ENCODE results near the gene BATF. TPM values are rescaled to one million over a fixed set of nuclear protein-coding genes. Genes with fewer than 3 reads are reported as not detected.

BATF gene
- total RNA-seq, 1 experiment from 2014 or later: not detected

DNA sequence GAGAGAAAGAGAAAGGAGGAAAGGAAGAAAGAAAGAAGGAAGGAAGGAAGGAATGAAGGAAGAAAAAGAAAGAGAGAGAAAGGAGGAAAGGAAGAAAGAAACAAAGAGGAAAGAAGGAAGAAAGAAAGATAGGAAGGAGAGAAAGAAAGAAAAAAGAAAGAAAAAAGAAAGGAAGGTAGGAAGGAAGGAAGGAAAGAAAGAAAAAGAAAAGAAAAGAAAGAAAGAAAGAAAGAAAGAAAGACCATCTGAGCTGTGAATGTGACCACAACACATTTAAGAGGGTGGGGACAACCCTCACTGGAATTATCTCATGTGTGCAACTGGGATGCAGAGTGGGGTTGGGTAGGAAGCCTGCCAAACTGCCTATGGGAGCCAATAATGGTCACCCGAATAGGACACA is 36.0 kb upstream of the BATF start:
- H3K4me2 ChIP-seq (ENCODE audit: low read depth, low read length, poor library complexity, severe bottlenecking): no peak overlapping the region

DNA sequence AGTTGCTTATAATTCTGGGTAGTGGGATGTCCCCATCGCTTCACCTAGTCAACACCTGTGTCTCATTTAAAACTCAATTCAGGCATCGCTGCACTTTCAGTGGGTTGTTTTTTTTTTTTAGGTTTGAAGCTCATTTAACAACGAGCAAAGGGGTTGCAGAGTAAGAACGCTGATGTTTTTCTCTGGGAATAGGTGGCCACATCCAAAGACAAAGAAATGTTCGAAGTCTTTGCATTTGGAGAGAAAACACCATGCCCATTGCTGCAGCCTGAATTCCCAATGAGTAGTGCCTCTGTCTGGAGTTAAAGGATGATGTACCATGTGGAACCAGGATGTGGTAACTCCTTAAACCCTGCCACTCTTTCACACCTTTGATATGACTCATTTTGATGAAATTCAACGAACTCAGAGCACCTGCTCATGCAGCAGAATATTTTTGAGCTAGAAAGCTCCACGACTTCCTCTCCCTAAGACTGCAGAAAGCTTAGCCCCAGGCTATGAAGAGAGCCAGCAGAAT is 35.1 kb upstream of the BATF start:
- H3K36me3 ChIP-seq (ENCODE audit: insufficient read depth, low read length): no peaks in the 10 kb centered on the region
- no peaks in the 10 kb centered on the region for H3K9me2 ChIP-seq (replicated peaks; ENCODE audit: insufficient read depth, low read length)
- 0 out of 2 replicates have a peak, but pooled peaks cover 2% of the 10 kb centered on the region for H3K27me3 ChIP-seq (ENCODE audit: low read length)
- no peak overlapping the region for H3K27ac ChIP-seq (ENCODE audit: low read length)
- H3K9ac ChIP-seq (ENCODE audit: low read length): no peak overlapping the region
- H2AFZ ChIP-seq (ENCODE audit: low read length): no peak overlapping the region
- H3K9me3 ChIP-seq (ENCODE audit: low read length): no peaks in the 10 kb centered on the region
- H3K4me2 ChIP-seq (ENCODE audit: low read depth, low read length, poor library complexity, severe bottlenecking): no peak overlapping the region
- no peaks in the 10 kb centered on the region for H3K79me2 ChIP-seq (ENCODE audit: low read length)
- no peak for DNase-seq
- peaks cover 16% of the 10 kb centered on the region for H3K4me1 ChIP-seq (ENCODE audit: low read length)
- H3K4me3 ChIP-seq (ENCODE audit: low read length): no peak overlapping the region
- H4K20me1 ChIP-seq (ENCODE audit: insufficient read depth, low read depth, low read length): peaks cover 6% of the 10 kb centered on the region; the same call in 1 of the 2 replicates

More for the DNA sequence above, 36.0 kb upstream of the BATF start:
- no peaks in the 10 kb centered on the region for H3K9me3 ChIP-seq (ENCODE audit: low read length)
- no peaks in the 10 kb centered on the region for H3K79me2 ChIP-seq (ENCODE audit: low read length)
- no peak overlapping the region for H3K9ac ChIP-seq (ENCODE audit: low read length)
- H3K27ac ChIP-seq (ENCODE audit: low read length): no peak overlapping the region
- H3K36me3 ChIP-seq (ENCODE audit: insufficient read depth, low read length): no peaks in the 10 kb centered on the region
- H4K20me1 ChIP-seq (ENCODE audit: insufficient read depth, low read depth, low read length): peaks cover 6% of the 10 kb centered on the region; the same call in 1 of the 2 replicates
- peaks cover 16% of the 10 kb centered on the region for H3K4me1 ChIP-seq (ENCODE audit: low read length)
- no peak for DNase-seq
- H3K9me2 ChIP-seq (replicated peaks; ENCODE audit: insufficient read depth, low read length): no peaks in the 10 kb centered on the region
- 0 out of 2 replicates have a peak, but pooled peaks cover 2% of the 10 kb centered on the region for H3K27me3 ChIP-seq (ENCODE audit: low read length)
- no peak overlapping the region for H2AFZ ChIP-seq (ENCODE audit: low read length)
- H3K4me3 ChIP-seq (ENCODE audit: low read length): no peak overlapping the region

GRCh38 chr14:75489480-75489837 is 32.8 kb upstream of the BATF start:
- peaks cover 6% of the 10 kb centered on the region; the same call in 1 of the 2 replicates for H4K20me1 ChIP-seq (ENCODE audit: insufficient read depth, low read depth, low read length)
- no peaks in the 10 kb centered on the region for H3K9me2 ChIP-seq (replicated peaks; ENCODE audit: insufficient read depth, low read length)
- peaks cover 20% of the 10 kb centered on the region for H3K4me1 ChIP-seq (ENCODE audit: low read length)
- H3K9me3 ChIP-seq (ENCODE audit: low read length): no peaks in the 10 kb centered on the region
- H3K36me3 ChIP-seq (ENCODE audit: insufficient read depth, low read length): no peaks in the 10 kb centered on the region
- no peak for DNase-seq
- H2AFZ ChIP-seq (ENCODE audit: low read length): no peak overlapping the region
- no peak overlapping the region for H3K27ac ChIP-seq (ENCODE audit: low read length)
- no peak overlapping the region for H3K9ac ChIP-seq (ENCODE audit: low read length)
- 0 out of 2 replicates have a peak, but pooled peaks cover 2% of the 10 kb centered on the region for H3K27me3 ChIP-seq (ENCODE audit: low read length)
- no peaks in the 10 kb centered on the region for H3K79me2 ChIP-seq (ENCODE audit: low read length)
- no peak overlapping the region for H3K4me3 ChIP-seq (ENCODE audit: low read length)
- H3K4me2 ChIP-seq (ENCODE audit: low read depth, low read length, poor library complexity, severe bottlenecking): peak overlapping the region; percentile 60

DNA sequence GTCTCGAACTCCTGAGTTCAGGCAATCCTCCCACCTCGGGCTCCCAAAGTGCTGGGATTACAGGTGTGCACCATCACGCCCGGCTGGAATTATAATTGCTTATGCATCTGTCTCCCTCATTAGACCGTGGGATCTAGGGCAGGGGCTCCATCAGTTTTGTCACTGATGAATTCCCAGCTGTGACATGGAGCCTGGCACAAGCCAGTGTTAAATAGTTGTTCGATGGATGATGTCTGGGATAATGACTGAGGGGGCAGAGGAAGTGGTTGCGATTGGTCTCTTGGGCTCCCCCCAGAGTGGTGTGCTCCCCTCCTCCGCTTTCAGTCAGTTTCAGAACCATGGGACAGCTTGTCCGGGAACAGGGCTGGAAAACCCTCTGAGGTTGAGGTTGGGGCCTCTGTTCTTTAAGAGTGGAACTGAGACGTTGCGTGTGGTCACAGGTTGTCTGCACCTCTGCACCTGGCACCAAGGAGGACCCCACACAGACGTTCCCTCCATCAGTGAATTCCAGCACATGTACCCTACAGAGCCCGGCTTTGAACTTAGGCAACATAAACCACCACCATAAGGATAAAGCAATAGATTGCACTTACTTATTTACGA is 30.8 kb upstream of the BATF start:
- H3K4me1 ChIP-seq (ENCODE audit: low read length): peaks cover 20% of the 10 kb centered on the region
- 0 out of 2 replicates have a peak, but pooled peaks cover 2% of the 10 kb centered on the region for H3K27me3 ChIP-seq (ENCODE audit: low read length)
- no peak overlapping the region for H3K4me2 ChIP-seq (ENCODE audit: low read depth, low read length, poor library complexity, severe bottlenecking)

DNA sequence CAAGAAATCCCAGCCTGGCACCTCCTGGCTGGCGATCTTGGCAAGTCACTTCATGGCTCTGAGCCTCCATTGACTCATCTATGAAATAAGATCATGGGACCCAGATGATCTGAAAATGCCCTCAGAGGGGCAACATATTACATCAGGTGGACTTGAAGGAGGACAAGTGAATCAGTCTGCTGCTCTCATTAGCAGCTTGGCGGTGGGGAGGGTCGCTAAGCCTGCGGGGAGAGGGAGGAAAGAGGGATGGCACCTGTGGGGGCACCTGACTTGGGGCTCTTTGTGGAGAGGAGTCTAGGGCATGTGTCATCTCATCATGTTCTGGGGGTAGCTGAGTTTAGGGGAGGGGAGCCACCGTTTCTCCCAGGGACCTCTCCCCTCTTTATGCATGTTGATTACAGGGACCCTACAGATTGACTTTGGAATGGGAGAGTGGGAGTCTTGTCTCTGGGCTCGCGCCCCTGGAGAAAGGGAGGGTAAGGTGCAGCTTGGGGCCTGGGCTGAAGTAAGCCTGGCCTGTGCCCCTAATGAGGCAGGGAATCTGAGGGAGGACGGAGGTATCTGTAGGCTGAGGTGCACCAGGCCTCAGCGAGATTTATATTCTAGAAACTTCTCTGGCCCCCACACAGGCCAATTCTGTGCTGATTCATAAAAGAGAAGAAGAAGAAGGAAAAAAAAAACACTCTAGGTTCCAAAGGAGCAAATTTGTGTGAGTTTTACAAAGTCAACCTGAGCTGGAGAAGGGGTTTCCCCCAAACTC is 29.3 kb upstream of the BATF start:
- H4K20me1 ChIP-seq (ENCODE audit: insufficient read depth, low read depth, low read length): no peaks in the 10 kb centered on the region
- no peak overlapping the region for H3K27ac ChIP-seq (ENCODE audit: low read length)
- no peak overlapping the region for H2AFZ ChIP-seq (ENCODE audit: low read length)
- H3K4me1 ChIP-seq (ENCODE audit: low read length): peaks cover 10% of the 10 kb centered on the region
- no peaks in the 10 kb centered on the region for H3K9me3 ChIP-seq (ENCODE audit: low read length)
- H3K27me3 ChIP-seq (ENCODE audit: low read length): 0 out of 2 replicates have a peak, but pooled peaks cover 2% of the 10 kb centered on the region
- no peak overlapping the region for H3K4me3 ChIP-seq (ENCODE audit: low read length)
- no peak for DNase-seq
- H3K9me2 ChIP-seq (replicated peaks; ENCODE audit: insufficient read depth, low read length): no peaks in the 10 kb centered on the region
- H3K79me2 ChIP-seq (ENCODE audit: low read length): no peaks in the 10 kb centered on the region
- H3K4me2 ChIP-seq (ENCODE audit: low read depth, low read length, poor library complexity, severe bottlenecking): no peak overlapping the region
- no peaks in the 10 kb centered on the region for H3K36me3 ChIP-seq (ENCODE audit: insufficient read depth, low read length)
- H3K9ac ChIP-seq (ENCODE audit: low read length): no peak overlapping the region

More for the DNA sequence above, 30.8 kb upstream of the BATF start:
- no peak for DNase-seq
- H3K27ac ChIP-seq (ENCODE audit: low read length): no peak overlapping the region
- no peak overlapping the region for H2AFZ ChIP-seq (ENCODE audit: low read length)
- H3K4me3 ChIP-seq (ENCODE audit: low read length): no peak overlapping the region
- no peak overlapping the region for H3K9ac ChIP-seq (ENCODE audit: low read length)
- no peaks in the 10 kb centered on the region for H3K79me2 ChIP-seq (ENCODE audit: low read length)
- H4K20me1 ChIP-seq (ENCODE audit: insufficient read depth, low read depth, low read length): peaks cover 6% of the 10 kb centered on the region; the same call in 1 of the 2 replicates
- H3K36me3 ChIP-seq (ENCODE audit: insufficient read depth, low read length): no peaks in the 10 kb centered on the region
- no peaks in the 10 kb centered on the region for H3K9me3 ChIP-seq (ENCODE audit: low read length)
- no peaks in the 10 kb centered on the region for H3K9me2 ChIP-seq (replicated peaks; ENCODE audit: insufficient read depth, low read length)

DNA sequence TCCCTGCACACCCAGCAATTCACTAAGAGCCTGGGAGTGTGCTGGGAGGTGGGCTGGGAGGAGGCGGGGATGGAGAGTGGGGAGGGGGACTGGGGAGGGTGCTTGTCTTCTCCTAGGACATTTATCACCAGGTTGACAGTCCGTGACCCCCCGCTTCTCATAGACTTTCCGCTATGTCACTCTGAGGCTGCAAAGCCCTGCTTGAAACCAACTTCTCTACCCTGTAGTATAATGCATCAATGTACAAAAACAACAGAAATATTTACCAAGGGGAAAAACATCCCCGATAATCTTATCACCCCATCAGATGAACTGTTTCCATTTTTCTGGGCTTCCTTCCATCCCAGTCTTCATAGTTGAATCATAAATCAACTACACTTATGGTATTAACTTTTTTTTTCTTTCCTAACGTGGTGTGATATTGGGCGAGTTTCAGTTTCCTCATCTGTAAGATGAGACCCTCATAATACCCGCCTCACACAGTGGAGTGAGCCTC is 28.6 kb upstream of the BATF start:
- Histone ChIP-seq H3K9me2 (replicated peaks; ENCODE audit: insufficient read depth, low read length) (no peaks in the 10 kb centered on the region), H3K4me3 (ENCODE audit: low read length) (no peak overlapping the region), H3K9me3 (ENCODE audit: low read length) (no peaks in the 10 kb centered on the region), H3K9ac (ENCODE audit: low read length) (no peak overlapping the region), H2AFZ (ENCODE audit: low read length) (no peak overlapping the region), H3K27me3 (ENCODE audit: low read length) (0 out of 2 replicates have a peak, but pooled peaks cover 2% of the 10 kb centered on the region), H3K27ac (ENCODE audit: low read length) (no peak overlapping the region), H3K36me3 (ENCODE audit: insufficient read depth, low read length) (no peaks in the 10 kb centered on the region), H3K4me1 (ENCODE audit: low read length) (peaks cover 10% of the 10 kb centered on the region), H4K20me1 (ENCODE audit: insufficient read depth, low read depth, low read length) (no peaks in the 10 kb centered on the region), H3K4me2 (ENCODE audit: low read depth, low read length, poor library complexity, severe bottlenecking) (peak overlapping the region; percentile 31), H3K79me2 (ENCODE audit: low read length) (no peaks in the 10 kb centered on the region)
- no peak for DNase-seq

DNA sequence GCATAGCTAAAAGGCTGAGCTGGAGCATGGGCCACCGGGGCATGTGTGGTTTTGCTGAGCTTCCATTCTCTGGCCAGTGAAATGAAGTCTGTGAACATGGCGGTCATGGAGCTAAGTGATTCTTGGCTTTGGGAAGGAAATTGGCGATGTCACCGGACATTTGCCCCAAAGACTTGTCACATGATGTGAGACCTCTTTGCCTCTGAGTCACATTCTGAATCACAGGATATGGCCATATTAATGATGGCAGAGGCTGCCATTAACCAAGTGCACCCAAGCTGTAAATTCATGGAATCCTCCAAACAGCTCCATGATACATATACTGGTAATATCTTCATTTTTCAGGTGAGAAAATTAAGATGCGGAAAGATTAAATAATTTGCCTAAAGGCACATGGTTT is 27.4 kb upstream of the BATF start:
- H3K4me1 ChIP-seq (ENCODE audit: low read length): peaks cover 4% of the 10 kb centered on the region
- no peak overlapping the region for H3K27ac ChIP-seq (ENCODE audit: low read length)
- H4K20me1 ChIP-seq (ENCODE audit: insufficient read depth, low read depth, low read length): no peaks in the 10 kb centered on the region
- no peaks in the 10 kb centered on the region for H3K79me2 ChIP-seq (ENCODE audit: low read length)
- H3K4me2 ChIP-seq (ENCODE audit: low read depth, low read length, poor library complexity, severe bottlenecking): no peak overlapping the region
- H3K9ac ChIP-seq (ENCODE audit: low read length): no peak overlapping the region
- no peaks in the 10 kb centered on the region for H3K36me3 ChIP-seq (ENCODE audit: insufficient read depth, low read length)
- no peaks in the 10 kb centered on the region for H3K9me2 ChIP-seq (replicated peaks; ENCODE audit: insufficient read depth, low read length)
- H2AFZ ChIP-seq (ENCODE audit: low read length): no peak overlapping the region
- H3K4me3 ChIP-seq (ENCODE audit: low read length): no peak overlapping the region
- H3K27me3 ChIP-seq (ENCODE audit: low read length): no peaks in the 10 kb centered on the region
- H3K9me3 ChIP-seq (ENCODE audit: low read length): no peaks in the 10 kb centered on the region
- DNase-seq: no peak

DNA sequence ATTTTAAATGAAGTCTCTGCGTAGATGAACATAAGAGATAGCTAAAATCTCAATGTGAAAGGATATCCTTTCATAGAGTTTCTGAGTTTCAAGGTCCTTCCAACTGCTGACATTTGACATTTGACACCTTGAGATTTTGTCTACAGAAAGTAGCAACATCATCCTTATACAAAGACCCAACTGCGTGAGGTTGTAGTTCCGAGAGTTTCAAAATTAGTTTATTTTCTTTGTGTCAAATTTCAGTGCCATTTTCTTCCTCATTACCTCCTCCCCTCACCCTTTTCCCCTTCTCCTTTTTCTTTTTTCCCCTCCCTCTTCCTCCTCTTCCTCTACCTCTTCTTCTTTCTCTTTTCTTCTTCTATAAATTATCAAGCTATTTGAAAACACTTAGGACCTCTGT is 26.9 kb upstream of the BATF start:
- no peaks in the 10 kb centered on the region for H3K27me3 ChIP-seq (ENCODE audit: low read length)
- no peaks in the 10 kb centered on the region for H4K20me1 ChIP-seq (ENCODE audit: insufficient read depth, low read depth, low read length)
- H3K79me2 ChIP-seq (ENCODE audit: low read length): no peaks in the 10 kb centered on the region
- H3K36me3 ChIP-seq (ENCODE audit: insufficient read depth, low read length): no peaks in the 10 kb centered on the region
- peaks cover 4% of the 10 kb centered on the region for H3K4me1 ChIP-seq (ENCODE audit: low read length)
- H3K4me2 ChIP-seq (ENCODE audit: low read depth, low read length, poor library complexity, severe bottlenecking): no peak overlapping the region
- H3K9ac ChIP-seq (ENCODE audit: low read length): no peak overlapping the region
- H3K9me3 ChIP-seq (ENCODE audit: low read length): no peaks in the 10 kb centered on the region
- no peak overlapping the region for H3K27ac ChIP-seq (ENCODE audit: low read length)
- H3K4me3 ChIP-seq (ENCODE audit: low read length): no peak overlapping the region
- H3K9me2 ChIP-seq (replicated peaks; ENCODE audit: insufficient read depth, low read length): no peaks in the 10 kb centered on the region
- no peak overlapping the region for H2AFZ ChIP-seq (ENCODE audit: low read length)
- DNase-seq: no peak
